LoVo (cell line): ENCODE measurements around the gene SSX2IP.
"Not testable (repeated sequence)": the region's sequence is repeated elsewhere in the genome, so short reads cannot be mapped to it uniquely, and the experiment has no call there.

Experiments used
- DNase-seq: peaks from one replicate; pipeline ENCODE4 v3.0.0-alpha.2; 2016; ENCODE audit warnings: low spot score

The SSX2IP gene

GRCh38 chr1:84690397-84691121 lies at the start of gene SSX2IP:
Gene SSX2IP (minus strand): TSS chr1:84690461. CDS start chr1:84671219, 19,242 bp downstream.
- peak; percentile 95 for DNase-seq

- no peak for DNase-seq
These were observed 48.0 kb upstream of the SSX2IP start for GRCh38 chr1:84738237-84738636.

GRCh38 chr1:84737590-84737989 lies 47.3 kb upstream of the SSX2IP start:
- DNase-seq: no peak

GRCh38 chr1:84736944-84737343 lies 46.7 kb upstream of the SSX2IP start:
- no peak for DNase-seq

DNA sequence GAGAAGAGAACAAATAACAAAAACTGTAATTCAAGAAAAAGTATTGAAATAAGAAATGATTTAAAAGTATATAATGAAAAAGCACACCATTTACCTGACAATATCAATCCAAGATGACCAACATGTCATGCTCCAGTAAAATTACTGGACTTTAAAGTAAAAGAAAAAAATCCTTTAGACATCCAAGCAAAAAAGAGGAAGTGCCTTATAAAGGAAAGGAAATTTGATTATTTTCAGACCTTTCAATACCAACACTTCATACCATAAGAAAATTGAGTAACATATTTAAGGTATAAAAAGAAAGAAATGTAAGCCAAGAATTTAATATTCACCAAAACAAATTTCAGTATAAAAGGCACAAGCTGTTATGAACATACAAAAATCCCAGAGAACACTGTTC lies 46.2 kb upstream of the SSX2IP start:
- no peak for DNase-seq

GRCh38 chr1:84735483-84735882 lies 45.2 kb upstream of the SSX2IP start:
- no peak for DNase-seq

- no peak for DNase-seq
These were observed 42.3 kb upstream of the SSX2IP start for GRCh38 chr1:84732520-84732919.

- no peak for DNase-seq
These were observed 41.3 kb upstream of the SSX2IP start for GRCh38 chr1:84731519-84731918.

GRCh38 chr1:84727711-84728110 lies 37.5 kb upstream of the SSX2IP start:
- not testable (repeated sequence) for DNase-seq

DNA sequence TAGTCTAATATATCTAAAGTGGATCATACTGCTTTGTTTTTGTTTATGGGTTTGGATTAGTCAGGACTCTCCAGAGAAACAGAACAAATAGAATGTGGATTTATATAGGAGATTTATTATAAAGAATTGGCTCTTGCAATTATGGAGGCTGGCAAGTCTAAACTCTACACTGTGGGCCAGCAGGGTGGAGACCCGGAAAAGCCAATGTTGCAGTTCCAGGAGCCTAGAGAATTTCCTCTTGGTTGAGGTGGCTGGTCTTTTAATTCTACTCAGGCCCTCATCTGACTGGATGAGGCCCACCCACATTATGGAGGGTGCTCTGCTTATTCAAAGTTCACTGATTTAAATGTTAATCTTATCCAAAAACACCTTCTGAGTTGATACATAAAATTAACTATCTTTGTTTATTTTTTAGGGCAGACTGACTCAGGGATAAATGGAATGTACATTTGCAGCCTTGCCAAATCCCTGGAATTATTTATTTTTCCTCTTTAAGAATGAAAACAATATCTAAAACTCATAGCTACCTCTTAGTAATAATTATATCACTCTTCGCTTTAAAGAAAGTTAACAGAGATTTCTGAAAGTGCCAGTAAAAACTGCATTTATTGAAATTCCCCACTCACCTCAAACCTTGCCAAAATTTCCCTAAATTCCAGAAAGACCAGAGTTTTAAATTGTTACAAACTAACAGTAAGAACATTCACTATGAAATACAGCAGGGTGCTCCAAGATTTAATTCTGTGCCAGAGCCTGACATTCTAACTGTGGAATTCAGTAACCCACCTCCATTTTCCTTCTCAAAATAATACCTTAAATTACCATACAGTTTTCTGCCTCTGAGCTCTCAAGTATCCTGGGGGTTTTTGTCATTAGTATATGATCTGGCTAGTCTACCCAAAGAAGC lies 36.6 kb upstream of the SSX2IP start:
- DNase-seq: no peak

DNA sequence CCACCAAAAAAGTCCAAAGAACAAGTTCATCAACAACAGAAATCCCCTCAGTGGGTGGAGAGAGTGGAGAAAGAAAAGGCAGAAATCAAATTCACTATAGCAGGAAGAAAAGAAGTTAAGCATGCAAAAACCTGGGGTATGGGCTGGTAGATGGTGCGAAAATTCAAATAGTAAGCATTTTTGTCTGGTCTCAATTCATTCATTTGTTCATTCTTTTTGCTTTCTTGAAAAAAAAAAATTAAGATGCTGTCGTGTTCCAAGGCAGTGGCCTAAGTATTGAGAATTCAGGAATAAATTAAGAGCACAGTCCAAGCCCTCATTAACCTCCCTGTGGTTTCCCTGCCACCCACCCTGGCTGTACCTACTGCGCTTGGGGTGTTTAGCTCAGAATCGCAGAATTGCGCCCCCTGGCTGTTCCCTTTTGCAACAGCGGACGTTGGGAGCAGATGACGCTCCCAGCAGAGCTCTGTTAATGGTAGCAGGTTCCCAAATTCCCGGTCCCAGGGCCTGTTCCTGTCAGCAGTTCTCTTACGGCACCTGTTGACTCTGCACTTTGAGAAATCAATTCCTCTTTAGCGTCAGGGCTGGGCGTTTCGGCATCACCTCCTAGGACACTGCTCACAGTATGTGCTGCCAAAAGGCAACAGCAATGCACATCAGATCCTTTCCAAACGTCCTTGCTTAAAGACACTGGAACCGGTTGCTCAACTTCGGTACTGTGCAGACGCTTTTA lies 34.0 kb upstream of the SSX2IP start:
- DNase-seq: no peak

DNA sequence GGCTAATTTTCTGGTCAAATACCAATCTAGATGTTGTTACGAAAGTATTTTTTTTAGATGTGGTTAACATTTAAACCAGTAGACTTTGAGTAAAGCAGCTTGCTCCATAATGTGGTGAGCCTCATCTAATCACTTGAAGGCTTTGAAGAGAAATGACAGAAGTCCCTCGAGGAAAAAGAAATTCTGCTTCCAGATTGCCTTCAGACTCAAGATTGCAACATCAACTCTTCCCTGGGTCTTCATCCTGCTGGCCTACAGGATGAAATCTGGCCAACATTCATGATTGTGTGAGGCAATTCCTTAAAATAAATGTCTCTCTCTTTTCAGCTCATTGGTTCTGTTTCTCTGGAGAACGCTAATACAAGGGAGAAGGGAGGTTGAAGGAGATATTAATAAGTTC lies 32.5 kb upstream of the SSX2IP start:
- DNase-seq: no peak

- DNase-seq: not testable (repeated sequence)
These were observed 31.6 kb upstream of the SSX2IP start for GRCh38 chr1:84721872-84722271.

- no peak for DNase-seq
These were observed 30.9 kb upstream of the SSX2IP start for GRCh38 chr1:84721152-84721551.

- no peak for DNase-seq
These were observed 30.0 kb upstream of the SSX2IP start for GRCh38 chr1:84720221-84720780.

- no peak for DNase-seq
These were observed 29.4 kb upstream of the SSX2IP start for GRCh38 chr1:84719543-84720217.

DNA sequence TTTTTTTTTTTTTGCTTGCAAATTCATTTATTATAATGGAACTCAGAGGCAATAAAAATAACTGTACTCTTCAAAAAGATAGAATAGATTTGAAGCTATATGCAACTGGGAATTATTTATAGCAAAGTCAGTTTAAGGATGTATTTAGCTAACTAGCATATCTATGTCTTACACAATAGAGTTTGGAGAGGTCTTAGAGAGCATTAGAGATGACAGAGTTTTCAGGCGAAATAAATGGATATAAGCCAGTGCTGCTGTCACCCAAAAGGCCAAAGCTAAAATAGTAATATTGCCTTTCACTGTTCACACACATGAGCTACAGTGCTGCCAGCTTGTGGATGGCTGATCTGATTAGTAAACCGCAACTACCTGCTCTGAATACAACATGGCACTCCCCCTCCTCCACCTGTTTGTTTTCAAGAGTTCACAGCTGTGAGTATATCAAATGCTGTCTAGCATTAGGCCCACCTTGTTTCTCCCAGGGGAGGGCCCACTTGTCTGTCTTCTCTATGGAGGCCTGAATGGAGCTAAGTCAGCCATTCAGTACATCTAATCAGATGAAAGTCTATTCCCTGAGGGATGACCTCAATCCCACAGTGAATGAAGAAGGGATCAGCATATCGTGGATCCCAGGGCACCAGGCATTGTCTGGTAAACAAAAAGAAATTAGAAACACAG lies 25.2 kb upstream of the SSX2IP start:
- DNase-seq: no peak

DNA sequence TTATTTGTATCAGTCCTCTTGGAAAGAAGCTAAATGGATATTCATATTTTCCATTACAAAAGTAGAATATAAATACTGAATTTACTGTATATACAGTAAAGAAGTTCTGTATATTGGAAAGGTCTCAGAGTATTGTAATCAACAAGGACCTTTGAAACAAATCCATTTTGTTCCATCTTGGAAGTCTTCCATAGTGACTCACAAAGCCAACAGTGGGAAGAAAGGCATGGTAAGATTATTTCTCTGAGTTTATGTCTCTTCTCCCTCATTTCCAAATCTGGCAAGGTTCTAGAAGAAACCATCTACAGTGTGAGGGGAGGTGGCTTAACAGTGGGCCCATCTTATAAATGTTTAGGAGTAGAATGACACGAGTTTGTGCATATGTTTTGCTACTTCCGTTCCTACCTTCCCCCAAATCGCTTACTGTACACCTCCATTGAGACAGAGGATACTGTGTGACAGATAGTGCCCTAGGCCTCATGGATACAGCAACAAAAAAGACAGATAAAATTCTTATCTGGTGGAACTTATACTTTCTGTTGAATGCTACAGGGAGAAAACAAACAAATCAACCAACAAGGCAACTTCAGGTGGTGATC lies 22.1 kb upstream of the SSX2IP start:
- DNase-seq: no peak

DNA sequence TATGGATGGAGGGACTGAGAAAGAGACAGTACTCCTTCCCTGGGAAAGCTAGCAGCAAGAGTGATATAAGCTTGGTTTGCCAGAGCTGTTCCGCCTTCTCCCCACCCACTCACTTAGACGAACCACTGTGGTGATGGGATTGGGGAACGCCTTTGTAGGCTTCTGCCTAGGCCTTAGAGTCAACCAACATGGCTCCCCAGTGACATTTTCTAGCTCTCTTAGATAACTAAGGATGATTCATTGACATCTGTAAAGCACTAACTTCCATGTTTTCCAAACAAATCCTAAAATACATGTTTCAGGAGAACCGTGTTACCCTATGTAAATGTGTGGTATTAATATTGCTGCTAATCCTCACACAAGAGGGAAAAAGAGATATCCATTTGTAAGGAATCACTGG lies 21.6 kb upstream of the SSX2IP start:
- no peak for DNase-seq

- no peak for DNase-seq
These were observed 20.9 kb upstream of the SSX2IP start for GRCh38 chr1:84711121-84711520.

- DNase-seq: no peak
These were observed 18.9 kb upstream of the SSX2IP start for GRCh38 chr1:84709131-84709530.
